HUES64 (cell line): Measurements from ENCODE around the gene JPH2.
"Not testable (repeated sequence)": the region's sequence is repeated elsewhere in the genome, so short reads cannot be mapped to it uniquely, and the experiment has no call there.

ENCODE experiments used
- H3K27ac ChIP-seq: 2 replicates; pipeline ENCODE4 v1.7.0; 2013; ENCODE audit warnings: low read depth, low read length, inconsistent platforms
- H3K27me3 ChIP-seq: 2 replicates; pipeline ENCODE4 v1.6.1; 2013; ENCODE audit warnings: mild to moderate bottlenecking, low read length; ENCODE audit not compliant: insufficient read depth
- H3K36me3 ChIP-seq: 2 replicates; pipeline ENCODE4 v1.6.1; 2013; ENCODE audit warnings: mild to moderate bottlenecking, low read length; ENCODE audit not compliant: insufficient read depth
- H3K4me1 ChIP-seq: 2 replicates; pipeline ENCODE4 v1.6.1; 2013; ENCODE audit warnings: mild to moderate bottlenecking, low read length, moderate library complexity; ENCODE audit not compliant: insufficient read depth
- H3K4me3 ChIP-seq: 2 replicates; pipeline ENCODE4 v1.5.1; 2013; ENCODE audit warnings: mild to moderate bottlenecking, low read length, moderate library complexity
- H3K9ac ChIP-seq: 2 replicates; pipeline ENCODE4 v1.6.1; 2013; ENCODE audit warnings: mild to moderate bottlenecking, low read depth, low read length
- H3K9me3 ChIP-seq: 2 replicates; pipeline ENCODE4 v1.6.1; 2013; ENCODE audit warnings: low read depth, low read length; ENCODE audit not compliant: insufficient read depth
- WGBS: fragments of 150-250, 120-280 bp; methylation state at CpG from one replicate; pipeline ENCODE4 v1.1.7; 2013; ENCODE audit warnings: missing lambda C conversion rate; 5-methylcytosine and 5-hydroxymethylcytosine counted together

Gene JPH2

GRCh38 chr20:44135417-44136204, 51.4 kb downstream of the JPH2 start:
- Histone ChIP-seq H3K9me3 (no peaks in the 10 kb centered on the region), H3K9ac (no peak overlapping the region), H3K4me1 (0 out of 2 replicates have a peak, but pooled peaks cover 5% of the 10 kb centered on the region), H3K27ac (peak overlapping the region; percentile 17; the same call in 1 of the 2 replicates), H3K4me3 (no peak overlapping the region), H3K27me3 (no peaks in the 10 kb centered on the region), H3K36me3 (no peaks in the 10 kb centered on the region)
- WGBS, result 90% methylated on average over 8 of the region's 8 CpGs

DNA sequence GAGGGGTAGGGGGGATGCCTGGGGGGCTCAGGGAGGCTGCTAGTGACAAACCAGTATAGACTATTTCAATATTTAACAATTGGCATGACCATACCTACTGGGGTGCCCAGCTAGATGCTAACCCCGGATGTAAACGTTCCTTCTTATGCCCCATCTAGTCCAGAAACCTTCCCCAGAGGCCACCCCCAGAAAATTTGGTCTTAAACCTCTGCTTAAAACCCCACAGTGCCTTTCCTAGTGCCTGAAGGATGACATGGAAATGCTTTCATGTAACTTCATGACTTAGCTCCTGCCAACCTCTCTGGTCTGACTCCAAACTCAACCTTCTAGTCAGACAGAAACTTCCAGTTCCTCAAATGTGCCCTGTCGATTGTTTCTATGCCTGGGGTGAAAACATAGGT, 52.0 kb downstream of the JPH2 start:
- peak overlapping the region; percentile 17; the same call in 1 of the 2 replicates for H3K27ac ChIP-seq
- 95% methylated on average over 3 of the region's 3 CpGs for WGBS
- no peaks in the 10 kb centered on the region for H3K36me3 ChIP-seq
- 0 out of 2 replicates have a peak, but pooled peaks cover 5% of the 10 kb centered on the region for H3K4me1 ChIP-seq
- H3K9ac ChIP-seq, result no peak overlapping the region
- no peak overlapping the region for H3K4me3 ChIP-seq
- no peaks in the 10 kb centered on the region for H3K27me3 ChIP-seq
- H3K9me3 ChIP-seq, result no peaks in the 10 kb centered on the region

DNA sequence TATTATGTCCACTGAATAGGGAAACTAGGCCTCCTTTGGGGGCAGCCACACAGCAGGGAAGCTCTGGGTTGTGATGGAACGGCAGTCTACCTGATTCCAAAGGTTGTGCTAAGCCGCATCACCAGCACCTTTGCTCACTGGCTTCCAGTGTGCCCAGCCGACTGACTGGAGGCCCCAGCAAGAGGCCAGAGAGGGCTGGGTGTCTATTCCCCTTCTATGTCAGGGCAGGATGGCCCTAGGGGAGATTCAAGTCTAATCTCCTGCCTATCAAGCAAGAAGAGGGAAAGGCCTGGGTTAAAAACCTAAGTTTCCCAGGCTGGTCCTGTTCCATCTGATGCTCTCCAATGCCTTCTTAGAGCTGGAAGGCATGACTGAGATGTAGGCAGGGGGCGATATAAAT, 53.6 kb downstream of the JPH2 start:
- H3K36me3 ChIP-seq, result no peaks in the 10 kb centered on the region
- no peaks in the 10 kb centered on the region for H3K9me3 ChIP-seq
- H3K27ac ChIP-seq, result peak overlapping the region; percentile 46; the same call in 1 of the 2 replicates
- H3K9ac ChIP-seq, result no peak overlapping the region
- WGBS, result 90% methylated on average over 3 of the region's 4 CpGs
- H3K4me3 ChIP-seq, result no peak overlapping the region
- 0 out of 2 replicates have a peak, but pooled peaks cover 5% of the 10 kb centered on the region for H3K4me1 ChIP-seq
- no peaks in the 10 kb centered on the region for H3K27me3 ChIP-seq

GRCh38 chr20:44131704-44132103, 55.3 kb downstream of the JPH2 start:
- no peaks in the 10 kb centered on the region for H3K4me1 ChIP-seq
- H3K27ac ChIP-seq, result no peak overlapping the region
- no peak overlapping the region for H3K4me3 ChIP-seq
- H3K27me3 ChIP-seq, result no peaks in the 10 kb centered on the region
- no peaks in the 10 kb centered on the region for H3K9me3 ChIP-seq
- H3K9ac ChIP-seq, result no peak overlapping the region
- 90% methylated on average over 1 of the region's 1 CpG for WGBS
- H3K36me3 ChIP-seq, result no peaks in the 10 kb centered on the region

GRCh38 chr20:44129911-44130718, 56.9 kb downstream of the JPH2 start:
- 86% methylated on average over 8 of the region's 9 CpGs for WGBS
- no peak overlapping the region for H3K27ac ChIP-seq
- no peaks in the 10 kb centered on the region for H3K36me3 ChIP-seq

GRCh38 chr20:44129300-44129699, 57.7 kb downstream of the JPH2 start:
- H3K27me3 ChIP-seq, H3K36me3 ChIP-seq, H3K9me3 ChIP-seq, H3K4me1 ChIP-seq, H3K27ac ChIP-seq, H3K4me3 ChIP-seq, H3K9ac ChIP-seq: not testable (repeated sequence)
- 96% methylated on average over 7 of the region's 7 CpGs for WGBS

More at GRCh38 chr20:44129911-44130718, 56.9 kb downstream of the JPH2 start:
- Histone ChIP-seq H3K9ac (no peak overlapping the region), H3K4me1 (no peaks in the 10 kb centered on the region), H3K9me3 (no peaks in the 10 kb centered on the region), H3K27me3 (no peaks in the 10 kb centered on the region), H3K4me3 (no peak overlapping the region)

DNA sequence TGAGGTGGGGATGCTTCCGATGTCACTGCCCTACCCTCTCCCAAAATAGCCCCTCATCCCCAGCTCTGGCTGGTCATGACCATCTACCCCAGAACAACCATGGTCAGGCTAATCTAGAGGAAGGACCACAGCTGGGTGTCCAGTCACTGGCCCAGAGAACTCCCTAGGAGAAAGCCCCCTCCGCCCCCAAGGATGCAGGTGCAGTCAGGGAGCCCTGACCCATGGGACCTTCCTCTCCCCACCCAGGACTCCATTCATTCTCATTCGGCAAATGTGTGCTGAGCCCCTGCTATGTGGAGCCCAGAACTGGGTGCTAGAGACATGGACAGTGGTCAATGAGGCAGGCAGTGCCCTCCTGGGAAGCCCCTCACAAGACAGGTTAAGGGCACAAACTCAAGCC, 60.5 kb downstream of the JPH2 start:
- Histone ChIP-seq H3K9ac (no peak overlapping the region), H3K27ac (no peak overlapping the region), H3K27me3 (no peaks in the 10 kb centered on the region), H3K9me3 (no peaks in the 10 kb centered on the region), H3K4me1 (0 out of 2 replicates have a peak, but pooled peaks cover 3% of the 10 kb centered on the region), H3K4me3 (no peak overlapping the region), H3K36me3 (no peaks in the 10 kb centered on the region)
- WGBS, result 85% methylated on average over 3 of the region's 3 CpGs

DNA sequence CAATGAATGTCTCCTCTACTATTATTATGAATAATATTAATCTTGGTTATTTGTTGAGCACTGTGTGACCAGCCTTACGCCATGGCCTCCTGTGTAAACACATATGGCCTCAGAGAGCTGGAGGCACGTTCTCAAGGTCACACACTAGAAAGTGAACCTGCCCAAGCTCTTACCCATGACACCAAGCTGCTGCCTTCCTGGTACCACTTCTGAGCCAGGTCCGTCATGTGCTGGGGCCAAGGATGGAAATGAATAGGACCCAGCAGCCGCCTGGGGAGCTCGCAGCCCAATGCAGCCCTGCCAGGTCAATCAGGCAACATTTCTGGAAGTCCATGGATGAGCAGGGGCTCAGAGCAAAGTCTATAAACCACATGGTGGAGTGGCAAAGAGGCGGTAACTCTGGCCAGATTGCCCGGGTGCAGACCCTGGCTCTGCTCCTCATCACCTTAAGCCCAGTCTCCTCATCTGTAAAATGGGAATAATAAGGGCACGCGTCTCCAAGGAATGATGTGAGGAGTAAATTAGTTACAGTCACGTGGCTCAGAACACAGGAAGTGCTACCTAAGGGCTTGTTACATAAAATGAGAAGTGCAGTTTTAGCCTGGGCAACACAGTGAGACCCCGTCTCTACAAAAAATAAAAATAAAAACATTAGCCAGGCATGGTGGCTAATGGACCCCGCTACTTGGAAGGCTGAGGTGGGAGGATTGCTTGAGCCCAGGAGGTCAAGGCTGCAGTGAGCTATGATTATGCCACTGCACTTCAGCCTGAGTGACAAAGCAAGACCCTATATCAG, 61.5 kb downstream of the JPH2 start:
- Histone ChIP-seq H3K4me3 (no peak overlapping the region), H3K4me1 (0 out of 2 replicates have a peak, but pooled peaks cover 3% of the 10 kb centered on the region), H3K27ac (no peak overlapping the region), H3K36me3 (no peaks in the 10 kb centered on the region), H3K27me3 (no peaks in the 10 kb centered on the region), H3K9me3 (no peaks in the 10 kb centered on the region), H3K9ac (no peak overlapping the region)
- 91% methylated on average over 12 of the region's 12 CpGs for WGBS

DNA sequence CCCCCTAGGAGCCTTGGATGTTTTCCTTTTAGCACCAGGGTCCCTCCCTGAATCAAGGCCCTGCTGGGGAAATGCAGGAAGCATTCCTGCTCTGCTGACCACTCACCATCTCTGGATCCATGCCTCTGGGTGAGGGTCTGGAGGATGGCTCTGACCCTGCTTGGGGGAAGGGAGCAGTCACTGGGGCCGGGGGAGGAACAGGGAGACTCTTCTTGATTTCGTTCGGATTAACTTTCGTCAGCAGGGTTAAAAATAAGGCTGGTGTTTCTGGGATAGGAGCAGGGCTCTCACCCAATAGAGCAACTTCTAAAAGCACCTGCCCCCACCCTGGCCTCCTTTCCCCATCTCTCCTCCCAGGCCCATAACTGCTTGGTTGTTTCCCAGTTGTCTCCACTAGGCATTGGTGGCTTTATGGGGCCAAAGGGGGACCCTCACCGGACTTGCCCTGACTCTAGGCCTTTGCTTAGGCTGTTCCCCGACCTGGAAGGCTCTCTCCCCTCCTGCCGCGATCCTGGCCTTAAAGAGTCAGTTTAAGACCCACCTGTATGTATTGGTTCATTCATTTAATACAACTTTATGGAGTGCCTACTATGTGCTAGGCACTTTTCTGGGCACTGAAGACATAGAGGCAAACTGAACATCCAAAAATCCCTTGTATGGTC, 63.0 kb downstream of the JPH2 start:
- Histone ChIP-seq H3K27ac (no peak overlapping the region), H3K9me3 (no peaks in the 10 kb centered on the region), H3K4me3 (no peak overlapping the region), H3K36me3 (no peaks in the 10 kb centered on the region), H3K4me1 (0 out of 2 replicates have a peak, but pooled peaks cover 3% of the 10 kb centered on the region), H3K9ac (no peak overlapping the region), H3K27me3 (no peaks in the 10 kb centered on the region)
- 89% methylated on average over 8 of the region's 8 CpGs for WGBS

- Histone ChIP-seq H3K27me3 (no peaks in the 10 kb centered on the region), H3K4me1 (0 out of 2 replicates have a peak, but pooled peaks cover 3% of the 10 kb centered on the region)
- WGBS, result 78% methylated on average over 7 of the region's 7 CpGs
These were observed 63.7 kb downstream of the JPH2 start for GRCh38 chr20:44123251-44123650.

More at GRCh38 chr20:44123251-44123650, 63.7 kb downstream of the JPH2 start:
- H3K9ac ChIP-seq, result no peak overlapping the region
- H3K27ac ChIP-seq, result no peak overlapping the region
- no peaks in the 10 kb centered on the region for H3K36me3 ChIP-seq
- no peaks in the 10 kb centered on the region for H3K9me3 ChIP-seq
- H3K4me3 ChIP-seq, result no peak overlapping the region
